Hematopoietic multipotent progenitor cell treated with erythropoietin and hydrocortisone succinate and interleukin-3 and kit ligand, for 15 days (in vitro differentiated cells): ENCODE measurements around the gene IL6.
"Not testable (repeated sequence)": the region's sequence is repeated elsewhere in the genome, so short reads cannot be mapped to it uniquely, and the experiment has no call there.

Source experiments
- DNase-seq: peaks from one replicate; pipeline ENCODE4 v3.0.0-alpha.2; 2015; ENCODE audit warnings: low spot score

Gene IL6

DNA sequence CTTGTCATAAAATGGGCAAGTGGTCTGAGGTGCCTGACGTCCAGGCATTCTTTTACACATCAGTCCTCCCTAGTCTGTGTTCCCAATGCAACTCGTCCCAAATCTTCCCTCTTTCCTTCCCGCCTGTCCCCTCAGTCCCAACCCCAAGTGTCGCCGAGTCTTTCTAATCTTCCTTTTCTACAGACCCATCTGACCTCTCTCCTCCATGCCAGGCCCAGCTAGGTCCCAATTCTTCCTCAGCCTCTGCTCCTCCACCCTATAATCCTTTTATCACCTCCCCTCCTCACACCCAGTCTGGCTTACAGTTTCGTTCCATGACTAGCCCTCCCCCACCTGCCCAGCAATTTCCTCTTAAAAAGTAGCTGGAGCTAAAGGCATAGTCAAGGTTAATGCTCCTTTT lies 22.3 kb upstream of the IL6 start:
- DNase-seq, result not testable (repeated sequence)

DNA sequence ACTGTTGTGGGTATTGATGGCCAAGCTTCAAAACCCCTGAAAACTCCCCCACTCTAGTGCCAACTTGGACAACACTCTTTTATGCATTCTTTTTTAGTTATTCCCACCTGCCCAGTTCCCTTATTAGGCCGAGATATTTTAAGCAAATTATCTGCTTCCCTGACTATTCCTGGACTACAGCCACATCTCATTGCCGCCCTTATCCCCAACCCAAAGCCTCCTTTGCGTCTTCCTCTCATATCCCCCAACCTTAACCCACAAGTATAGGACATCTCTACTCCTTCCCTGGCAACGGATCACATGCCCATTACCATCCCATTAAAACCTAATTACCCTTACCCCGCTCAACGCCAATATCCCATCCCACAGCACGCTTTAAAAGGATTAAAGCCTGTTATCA lies 21.1 kb upstream of the IL6 start:
- DNase-seq, result not testable (repeated sequence)

DNA sequence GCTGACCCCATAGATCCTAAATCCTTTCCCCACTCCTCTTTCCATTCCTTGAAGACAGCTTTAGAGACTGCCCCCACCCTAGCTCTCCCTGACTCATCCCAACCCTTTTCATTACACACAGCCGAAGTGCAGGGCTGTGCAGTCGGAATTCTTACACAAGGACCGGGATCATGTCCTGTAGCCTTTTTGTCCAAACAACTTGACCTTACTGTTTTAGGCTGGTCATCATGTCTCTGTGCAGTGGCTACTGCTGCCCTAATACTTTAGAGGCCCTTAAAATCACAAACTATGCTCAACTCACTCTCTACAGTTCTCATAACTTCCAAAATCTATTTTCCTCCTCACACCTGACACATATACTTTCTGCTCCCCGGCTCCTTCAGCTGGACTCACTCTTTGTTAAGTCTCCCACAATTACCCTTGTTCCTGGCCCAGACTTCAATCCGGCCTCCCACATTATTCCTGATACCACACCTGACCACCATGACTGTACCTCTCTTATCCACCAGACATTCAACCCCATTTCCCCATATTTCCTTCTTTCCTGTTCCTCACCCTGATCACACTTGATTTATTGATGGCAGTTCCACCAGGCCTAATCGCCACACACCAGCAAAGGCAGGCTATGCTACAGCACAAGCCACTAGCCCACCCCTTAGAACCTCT lies 19.8 kb upstream of the IL6 start:
- DNase-seq, result not testable (repeated sequence)

DNA sequence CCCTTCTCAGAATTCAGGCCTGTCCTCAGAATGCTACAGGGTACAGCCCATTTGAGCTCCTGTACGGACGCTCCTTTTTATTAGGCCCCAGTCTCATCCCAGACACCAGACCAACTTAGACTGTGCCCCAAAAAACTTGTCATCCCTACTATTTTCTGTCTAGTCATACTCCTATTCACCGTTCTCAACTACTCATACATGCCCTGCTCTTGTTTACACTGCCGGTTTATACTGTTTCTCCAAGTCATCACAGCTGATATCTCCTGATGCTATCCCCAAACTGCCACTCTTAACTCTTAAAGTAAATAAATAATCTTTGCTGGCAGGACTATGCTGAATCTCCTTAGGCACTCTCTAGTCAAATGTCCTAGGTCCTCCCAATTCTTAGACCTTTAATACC lies 18.8 kb upstream of the IL6 start:
- DNase-seq, result not testable (repeated sequence)

DNA sequence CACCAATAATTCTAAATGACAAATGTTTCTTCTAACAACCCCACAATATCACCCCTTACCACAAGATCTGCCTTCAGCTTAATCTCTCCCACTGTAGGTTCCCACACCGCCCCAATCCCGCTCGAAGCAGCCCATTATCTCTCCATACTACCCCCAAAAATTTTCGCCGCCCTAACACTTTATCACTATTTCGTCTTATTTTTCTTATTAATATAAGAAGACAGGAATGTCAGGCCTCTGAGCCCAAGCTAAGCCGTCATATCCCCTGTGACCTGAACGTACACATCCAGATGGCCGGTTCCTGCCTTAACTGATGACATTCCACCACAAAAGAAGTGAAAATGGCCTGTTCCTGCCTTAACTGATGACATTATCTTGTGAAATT lies 18.3 kb upstream of the IL6 start:
- DNase-seq, result not testable (repeated sequence)

DNA sequence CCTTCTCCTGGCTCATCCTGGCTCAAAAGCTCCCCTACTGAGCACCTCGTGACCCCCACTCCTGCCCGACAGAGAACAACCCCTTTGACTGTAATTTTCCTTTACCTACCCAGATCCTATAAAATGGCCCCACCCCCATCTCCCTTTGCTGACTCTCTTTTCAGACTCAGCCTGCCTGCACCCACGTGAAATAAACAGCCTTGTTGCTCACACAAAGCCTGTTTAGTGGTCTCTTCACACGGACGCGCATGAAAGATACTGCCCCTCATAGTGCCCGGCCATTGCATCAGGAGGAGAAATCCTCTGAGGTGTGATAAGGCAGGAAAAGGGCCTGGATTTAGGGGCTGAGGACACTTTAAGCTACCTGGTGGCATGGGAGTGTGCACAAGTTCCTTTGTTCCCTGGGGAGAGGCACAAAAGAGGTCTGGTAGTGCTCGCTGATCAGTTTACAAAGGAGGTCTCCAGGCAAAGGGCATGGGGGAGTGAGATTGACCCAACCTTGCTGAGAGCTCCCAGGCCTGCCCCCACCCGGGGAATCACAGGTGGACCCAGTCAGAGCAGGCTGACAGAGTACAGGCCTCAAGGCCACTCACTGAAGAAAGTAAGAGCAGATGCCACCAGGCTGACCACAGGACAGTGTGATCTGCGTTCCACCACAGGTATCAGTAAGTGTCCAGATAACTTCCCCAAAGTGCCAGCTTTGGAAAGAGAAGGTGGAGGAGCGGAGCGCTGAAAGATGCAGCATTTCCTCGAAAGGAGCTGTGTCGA lies 17.8 kb upstream of the IL6 start:
- DNase-seq, result not testable (repeated sequence)

DNA sequence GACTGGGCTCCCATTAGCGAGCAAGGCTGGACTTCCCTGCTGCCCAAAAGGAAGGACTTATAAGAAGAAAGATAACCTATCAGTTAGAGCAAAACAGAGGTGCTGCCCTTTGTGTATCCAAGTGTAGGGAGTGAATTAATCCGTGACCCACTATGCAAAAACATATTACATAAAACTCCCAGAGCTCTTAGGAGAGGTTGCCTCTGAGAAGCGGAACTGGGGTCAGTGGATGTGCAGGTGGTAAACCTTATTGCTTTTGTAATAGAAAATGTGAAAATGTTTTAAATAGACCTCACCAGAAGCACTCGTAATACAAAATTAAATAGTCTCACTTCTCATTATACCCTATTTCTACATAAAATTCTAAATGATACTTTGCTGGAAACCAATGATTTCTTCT lies 17.1 kb upstream of the IL6 start:
- no peak for DNase-seq

DNA sequence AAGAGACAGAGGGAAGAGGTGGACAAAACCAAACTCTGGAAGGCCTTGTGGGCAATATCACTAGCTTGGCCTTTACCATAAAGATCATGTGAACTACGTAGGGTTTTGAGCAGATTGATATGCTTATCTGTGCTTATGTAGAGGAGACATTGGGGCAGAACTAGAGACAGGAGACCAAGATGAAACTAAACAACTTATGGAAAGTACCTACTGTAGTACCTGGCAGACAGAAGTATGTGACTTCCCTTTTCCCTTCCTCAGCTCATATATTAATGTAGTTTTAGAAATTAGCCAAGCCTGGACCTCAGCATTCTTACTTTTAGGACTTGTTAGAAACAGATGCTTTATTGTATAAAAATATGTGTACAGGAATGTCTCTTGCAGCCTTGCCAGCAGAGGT lies 14.0 kb upstream of the IL6 start:
- DNase-seq, result no peak

DNA sequence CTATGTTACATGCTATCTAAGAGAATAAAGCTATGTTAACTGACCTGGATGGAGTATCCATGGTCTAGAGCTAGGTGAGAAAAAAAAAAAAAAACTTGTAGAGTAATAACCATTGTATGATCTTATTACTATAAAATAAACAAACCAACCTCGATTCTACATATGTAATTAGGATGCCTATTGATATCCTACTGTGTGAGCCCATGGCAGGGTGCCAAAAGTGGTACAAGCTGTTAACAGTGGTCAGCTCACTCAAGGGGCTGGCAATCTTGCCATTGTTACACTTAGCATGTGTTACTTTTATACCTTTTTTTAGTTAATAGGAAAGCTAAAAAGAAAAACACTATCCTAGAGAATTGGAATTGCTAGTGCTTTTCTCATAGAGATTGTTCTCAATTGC lies 13.5 kb upstream of the IL6 start:
- no peak for DNase-seq

DNA sequence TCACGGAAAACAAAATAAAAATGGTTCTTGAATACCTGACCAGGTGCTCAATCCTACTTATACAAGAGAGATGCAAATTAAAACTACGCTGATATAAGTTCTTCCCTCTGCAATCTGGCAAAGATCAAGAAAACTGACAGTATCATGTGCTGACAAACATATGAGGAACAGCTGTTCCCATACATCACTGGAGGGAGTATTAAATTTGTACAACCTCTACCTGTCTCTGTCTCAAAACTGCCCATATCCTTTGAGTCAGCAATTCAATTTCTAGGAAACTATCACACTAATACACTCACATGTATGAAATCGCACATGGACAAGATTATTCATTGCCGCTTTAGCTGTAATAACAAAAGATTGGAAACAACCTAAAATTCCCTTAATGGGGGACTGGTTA lies 11.0 kb upstream of the IL6 start:
- no peak for DNase-seq

DNA sequence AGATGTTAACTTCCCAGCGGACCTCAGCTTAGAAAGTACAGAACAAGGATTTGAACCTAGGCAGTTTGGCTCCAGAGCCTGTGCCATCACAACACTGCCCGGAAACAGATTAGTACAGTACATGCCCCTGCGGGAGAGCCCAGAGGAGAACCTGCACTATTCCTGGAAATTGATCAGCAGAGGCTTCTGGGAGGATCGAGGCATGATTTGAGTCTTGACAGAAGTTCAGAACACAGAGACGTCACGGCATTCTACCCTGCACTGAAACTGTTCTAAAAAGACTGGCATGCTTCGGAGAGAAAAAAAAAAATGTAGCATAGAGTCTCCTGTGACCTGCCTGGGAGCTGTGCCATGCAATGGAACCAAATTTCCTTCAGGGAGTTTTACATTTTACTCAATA lies 9.2 kb upstream of the IL6 start:
- no peak for DNase-seq

DNA sequence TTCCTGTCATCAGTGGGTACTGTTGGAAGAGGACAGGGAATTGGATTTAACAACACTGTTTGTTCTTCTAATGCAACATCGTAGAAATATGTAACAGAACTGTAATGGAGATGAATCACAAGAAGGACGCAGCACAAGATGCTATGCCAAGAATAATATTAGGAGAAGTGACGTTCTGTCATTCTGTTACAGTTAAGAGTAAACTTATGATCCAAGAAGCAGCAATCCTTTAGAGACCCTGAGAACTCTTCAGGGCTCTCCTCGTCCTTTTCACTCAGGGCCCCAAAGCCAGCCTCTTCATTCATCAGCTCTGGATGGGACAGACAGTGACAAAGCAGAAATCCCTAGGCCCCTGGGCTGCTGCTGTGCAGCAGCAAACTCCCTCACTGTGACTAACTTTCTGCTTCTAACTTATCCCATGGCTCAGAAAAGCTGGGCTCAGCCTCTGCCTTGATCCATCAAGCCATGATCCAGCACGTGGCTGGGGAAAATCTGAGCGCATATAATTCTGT lies 8.7 kb upstream of the IL6 start:
- no peak for DNase-seq

DNA sequence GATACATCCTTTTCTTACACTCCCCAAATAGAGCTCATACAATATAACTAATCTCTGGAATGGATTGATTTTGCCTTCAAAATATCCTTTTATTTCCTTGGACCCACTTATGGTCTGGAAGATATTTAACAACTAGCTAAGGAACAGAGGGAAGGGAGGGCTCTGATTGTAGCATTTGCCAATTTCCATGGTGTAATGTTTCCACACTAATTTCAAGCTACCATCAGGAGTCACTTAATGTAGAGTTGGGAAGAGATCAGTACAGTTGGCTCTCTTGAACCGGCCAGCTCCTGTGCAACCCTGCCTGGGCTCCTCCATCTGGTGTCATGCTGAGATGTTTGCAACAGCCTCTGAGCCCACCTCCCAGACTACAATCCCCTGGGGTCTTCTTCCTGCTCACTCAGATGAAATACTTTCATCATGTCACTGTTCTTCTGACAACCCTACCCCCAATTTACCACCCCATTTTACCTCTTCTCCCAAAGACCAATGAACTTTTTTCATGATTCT lies 8.0 kb upstream of the IL6 start:
- no peak for DNase-seq

DNA sequence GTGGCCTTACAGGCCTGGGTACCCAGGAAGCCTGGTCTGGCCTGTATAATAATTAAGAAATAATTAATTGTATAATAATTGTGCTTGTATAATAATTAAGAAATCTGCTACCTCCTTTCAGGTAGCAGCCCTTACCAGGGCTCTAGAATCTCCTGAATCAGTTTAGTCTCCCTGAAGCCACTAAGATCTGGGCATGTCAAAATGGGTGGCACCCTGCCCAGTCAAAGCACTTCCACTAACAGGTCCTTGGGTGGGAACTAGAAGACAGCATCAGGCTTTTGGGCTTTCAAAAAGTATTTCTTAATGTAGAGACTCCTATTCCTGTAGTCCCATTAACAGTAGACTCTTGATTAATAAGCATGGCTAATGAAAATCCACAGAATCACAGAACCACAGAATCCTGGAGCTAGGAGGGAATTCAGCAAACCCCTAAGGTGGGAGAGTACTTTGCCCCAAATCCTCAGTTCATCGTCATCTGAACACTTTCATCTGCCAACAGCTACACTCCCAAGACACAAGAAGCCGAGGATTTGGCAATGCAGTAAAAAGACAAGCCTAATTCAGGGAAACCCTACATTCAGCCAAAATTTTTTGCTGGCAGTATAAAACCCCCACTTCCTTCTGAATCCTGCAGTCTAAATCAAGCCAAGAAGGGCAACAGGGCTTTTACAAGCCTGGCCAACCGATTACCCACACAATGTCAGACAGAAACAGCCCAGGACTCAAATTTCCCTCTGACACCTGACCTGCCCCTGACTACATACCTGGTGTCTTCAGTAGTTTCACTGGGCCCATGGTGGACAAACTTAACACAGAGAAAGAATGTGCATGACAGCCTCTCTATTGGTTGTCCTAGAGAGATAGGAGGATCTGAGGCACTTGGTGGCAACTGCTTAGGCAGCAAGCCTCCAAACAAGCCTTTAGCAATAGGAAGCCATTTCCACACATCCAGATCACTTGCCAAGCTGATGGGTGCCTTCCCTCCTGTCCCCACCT lies 5.9 kb upstream of the IL6 start:
- DNase-seq, result no peak

DNA sequence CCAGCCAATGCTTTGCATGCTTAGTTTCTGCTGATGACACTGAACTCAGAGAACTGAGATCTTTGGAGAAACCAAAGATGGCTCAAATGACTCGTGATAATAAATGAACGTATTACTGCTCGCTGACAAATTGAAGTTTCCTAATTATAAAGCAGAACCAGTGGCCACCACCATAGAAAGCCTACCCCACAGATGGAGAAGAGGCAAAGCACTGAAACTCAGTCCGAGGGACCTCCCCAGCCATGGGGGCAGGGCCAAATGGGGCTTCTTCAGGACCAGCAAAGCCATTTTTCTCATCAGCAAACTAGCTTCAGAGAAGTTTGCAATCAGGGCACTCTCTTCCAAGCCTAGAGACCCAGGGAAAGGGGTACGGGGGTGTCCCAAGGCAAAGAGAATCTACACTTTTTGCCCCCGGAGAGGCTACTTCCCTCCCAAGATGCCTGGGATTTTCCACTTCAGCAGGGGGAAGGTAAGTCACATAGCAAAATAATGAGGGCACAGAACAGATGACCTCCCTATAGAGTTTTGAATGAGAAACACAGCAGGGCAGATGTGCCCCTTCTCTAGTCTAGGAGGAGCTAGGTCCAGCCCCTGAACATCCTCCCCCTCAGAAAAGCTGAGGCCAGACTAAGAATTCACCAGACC lies 4.3 kb upstream of the IL6 start:
- no peak for DNase-seq

DNA sequence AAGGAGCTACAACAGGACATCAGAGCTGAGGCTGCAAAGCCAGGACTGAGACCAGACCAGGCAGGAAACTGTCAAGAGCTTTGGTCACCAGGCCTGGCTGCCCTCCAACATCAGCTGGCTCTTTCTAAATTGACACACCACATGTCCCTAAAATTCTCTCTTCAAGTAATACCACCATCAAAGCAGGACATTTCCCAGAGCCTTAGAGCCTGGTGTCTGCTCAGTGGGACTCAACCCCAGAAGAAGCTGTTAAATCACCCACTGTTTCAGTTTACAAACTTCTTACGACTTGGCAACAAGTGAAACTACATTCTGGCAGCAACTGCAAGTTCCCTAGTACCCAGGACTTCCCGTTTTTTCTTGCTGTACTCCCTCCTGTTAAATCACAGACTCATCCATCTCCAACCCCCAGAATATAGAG lies 3.8 kb upstream of the IL6 start:
- no peak for DNase-seq

DNA sequence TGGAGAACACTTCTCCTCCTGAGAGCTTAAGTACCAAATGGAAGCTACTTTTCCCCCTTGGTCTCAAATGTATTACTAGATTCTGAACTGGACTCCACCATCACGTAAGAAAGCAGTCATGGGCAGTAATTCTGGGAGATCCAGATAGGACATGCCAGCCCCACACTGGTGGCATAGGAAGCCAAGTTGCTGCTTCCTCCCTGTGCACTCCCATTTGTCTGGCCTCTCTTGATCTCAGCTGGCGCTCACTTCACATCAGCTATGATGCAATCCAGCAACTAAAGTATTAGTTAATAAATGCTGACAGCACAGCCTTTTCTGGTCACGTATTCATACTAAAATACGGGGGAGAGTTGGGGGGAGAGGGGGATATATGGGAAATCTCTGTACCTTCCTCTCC lies 3.4 kb upstream of the IL6 start:
- no peak for DNase-seq

DNA sequence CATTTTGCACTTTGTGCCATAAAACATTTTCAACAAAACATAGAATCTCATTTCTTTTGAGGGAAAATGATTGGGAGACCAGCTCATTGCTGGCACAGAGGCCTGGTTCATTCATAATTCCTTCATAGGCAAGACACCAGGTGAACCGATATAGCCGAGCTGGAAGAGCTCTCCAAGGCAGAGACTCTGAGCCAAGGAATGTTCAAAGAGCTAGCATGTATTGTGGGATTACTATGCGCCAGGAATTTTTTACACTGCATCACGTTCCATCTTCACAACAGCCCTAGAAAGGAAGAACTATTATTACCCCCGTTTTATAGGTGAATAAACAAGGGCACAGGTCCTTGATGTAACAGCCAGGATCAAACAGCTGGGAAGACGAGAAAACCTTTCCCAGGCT lies 2.1 kb upstream of the IL6 start:
- no peak for DNase-seq

DNA sequence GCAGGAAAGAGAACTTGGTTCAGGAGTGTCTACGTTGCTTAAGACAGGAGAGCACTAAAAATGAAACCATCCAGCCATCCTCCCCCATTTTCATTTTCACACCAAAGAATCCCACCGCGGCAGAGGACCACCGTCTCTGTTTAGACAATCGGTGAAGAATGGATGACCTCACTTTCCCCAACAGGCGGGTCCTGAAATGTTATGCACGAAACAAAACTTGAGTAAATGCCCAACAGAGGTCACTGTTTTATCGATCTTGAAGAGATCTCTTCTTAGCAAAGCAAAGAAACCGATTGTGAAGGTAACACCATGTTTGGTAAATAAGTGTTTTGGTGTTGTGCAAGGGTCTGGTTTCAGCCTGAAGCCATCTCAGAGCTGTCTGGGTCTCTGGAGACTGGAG lies 1.4 kb upstream of the IL6 start:
- no peak for DNase-seq

DNA sequence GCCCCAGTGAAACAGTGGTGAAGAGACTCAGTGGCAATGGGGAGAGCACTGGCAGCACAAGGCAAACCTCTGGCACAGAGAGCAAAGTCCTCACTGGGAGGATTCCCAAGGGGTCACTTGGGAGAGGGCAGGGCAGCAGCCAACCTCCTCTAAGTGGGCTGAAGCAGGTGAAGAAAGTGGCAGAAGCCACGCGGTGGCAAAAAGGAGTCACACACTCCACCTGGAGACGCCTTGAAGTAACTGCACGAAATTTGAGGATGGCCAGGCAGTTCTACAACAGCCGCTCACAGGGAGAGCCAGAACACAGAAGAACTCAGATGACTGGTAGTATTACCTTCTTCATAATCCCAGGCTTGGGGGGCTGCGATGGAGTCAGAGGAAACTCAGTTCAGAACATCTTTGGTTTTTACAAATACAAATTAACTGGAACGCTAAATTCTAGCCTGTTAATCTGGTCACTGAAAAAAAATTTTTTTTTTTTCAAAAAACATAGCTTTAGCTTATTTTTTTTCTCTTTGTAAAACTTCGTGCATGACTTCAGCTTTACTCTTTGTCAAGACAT lies 574 bp upstream of the IL6 start:
- DNase-seq, result no peak

DNA sequence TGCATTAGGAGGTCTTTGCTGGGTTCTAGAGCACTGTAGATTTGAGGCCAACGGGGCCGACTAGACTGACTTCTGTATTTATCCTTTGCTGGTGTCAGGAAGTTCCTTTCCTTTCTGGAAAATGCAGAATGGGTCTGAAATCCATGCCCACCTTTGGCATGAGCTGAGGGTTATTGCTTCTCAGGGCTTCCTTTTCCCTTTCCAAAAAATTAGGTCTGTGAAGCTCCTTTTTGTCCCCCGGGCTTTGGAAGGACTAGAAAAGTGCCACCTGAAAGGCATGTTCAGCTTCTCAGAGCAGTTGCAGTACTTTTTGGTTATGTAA lies 675 bp downstream of the IL6 start:
- DNase-seq, result no peak
